Fibroblast of lung (primary cell): ENCODE data around the gene COX10. TPM values are rescaled to one million over a fixed set of nuclear protein-coding genes. Genes with fewer than 3 reads are reported as not detected.
A peak's percentile ranks its signal among the peaks of the same experiment; 100 is the strongest.

ENCODE experiments used
- DNase-seq, 2 donors: peaks; one replicate each; pipeline versions ENCODE4 v3.0.0 to v3.0.0-alpha.2; 2010; ENCODE audit warnings: low read depth in 2 of 2
- H2AFZ ChIP-seq: 2 replicates; pipeline ENCODE4 v1.5.1; 2012; ENCODE audit warnings: low read length, control low read depth, inconsistent platforms
- H3K27ac ChIP-seq: 2 replicates; pipeline ENCODE4 v1.5.1; 2011; ENCODE audit warnings: low read length, control low read depth; ENCODE audit not compliant: insufficient read depth
- H3K27me3 ChIP-seq: 2 replicates; pipeline ENCODE4 v1.5.1; 2011; ENCODE audit warnings: mild to moderate bottlenecking, low read length; ENCODE audit not compliant: control insufficient read depth, insufficient read depth
- H3K36me3 ChIP-seq: 2 replicates; pipeline ENCODE4 v1.5.1; 2011; ENCODE audit warnings: low read length; ENCODE audit not compliant: control insufficient read depth, insufficient read depth
- H3K4me1 ChIP-seq: 2 replicates; pipeline ENCODE4 v1.5.1; 2011; ENCODE audit warnings: low read length; ENCODE audit not compliant: control insufficient read depth, insufficient read depth; ENCODE audit errors: extremely low read depth
- H3K4me2 ChIP-seq: 2 replicates; pipeline ENCODE4 v1.5.1; 2011; ENCODE audit warnings: low read length, control low read depth; ENCODE audit not compliant: insufficient read depth; ENCODE audit errors: extremely low read depth
- H3K4me3 ChIP-seq, 4 experiments: fragments of 200-600 bp in 1 of 4; sonication (generic) in 1 of 4; replicated peaks in 1 of 4; 2 replicates each; pipeline ENCODE4 v1.5.1; 2011 to 2016; ENCODE audit warnings: low read length in 4 of 4, low read depth in 3 of 4, mild to moderate bottlenecking in 3 of 4, control low read depth in 2 of 4, inconsistent platforms in 1 of 4, mixed read lengths in 1 of 4; ENCODE audit not compliant: insufficient read depth in 1 of 4; ENCODE audit errors: control extremely low read depth in 1 of 4
- H3K79me2 ChIP-seq: 2 replicates; pipeline ENCODE4 v1.5.1; 2012; ENCODE audit warnings: mild to moderate bottlenecking, low read length, inconsistent platforms; ENCODE audit not compliant: control insufficient read depth, insufficient read depth
- H3K9ac ChIP-seq: 2 replicates; pipeline ENCODE4 v1.5.1; 2011; ENCODE audit warnings: mild to moderate bottlenecking, low read length, control low read depth; ENCODE audit not compliant: insufficient read depth
- H3K9me3 ChIP-seq: 2 replicates; pipeline ENCODE4 v1.5.1; 2012; ENCODE audit warnings: low read depth, low read length; ENCODE audit not compliant: control insufficient read depth, insufficient read depth
- H4K20me1 ChIP-seq: 2 replicates; pipeline ENCODE4 v1.5.1; 2011; ENCODE audit warnings: low read length; ENCODE audit not compliant: control insufficient read depth, insufficient read depth; ENCODE audit errors: extremely low read depth
- CTCF ChIP-seq, 2 donors: IDR thresholded peaks in 1 of 2; conservative IDR thresholded peaks in 1 of 2; 1 replicate in 1 of 2; 2 replicates in 1 of 2; pipeline ENCODE4 v1.5.1; 2011 to 2012; ENCODE audit warnings: low read length in 2 of 2, control low read depth in 1 of 2, inconsistent platforms in 1 of 2, low read depth in 1 of 2, mild to moderate bottlenecking in 1 of 2
- EZH2 ChIP-seq: IDR thresholded peaks from 2 replicates; pipeline ENCODE4 v1.5.1; 2012; ENCODE audit warnings: low read length, control low read depth, mild to moderate bottlenecking; ENCODE audit errors: missing control alignments
- polyA plus RNA-seq, 2 donors: library from polyadenylated mRNA; depleted of rRNA in 1 of 2; stranded (reverse) in 1 of 2; unstranded in 1 of 2; fragments of >200 nt; gene quantifications; 2 replicates each; pipeline ENCODE4 v1.2.1, GENCODE V29; 2011 to 2012; ENCODE audit warnings: missing spikeins in 1 of 2
- total RNA-seq: library from RNA; depleted of rRNA; stranded (reverse); fragments of >200 nt; gene quantifications from 2 replicates; pipeline ENCODE4 v1.2.1, GENCODE V29; 2014

COX10 gene
- total and polyA plus RNA-seq, 2 donors (not counting 1 experiment from before 2014, with no cell fraction given): 10.6 to 12.5 TPM

- no peak overlapping the region for H2AFZ ChIP-seq
- H3K4me3 ChIP-seq: no peak overlapping the region
- no peak overlapping the region for H3K27ac ChIP-seq
- no peak overlapping the region for H3K9ac ChIP-seq
- H3K27me3 ChIP-seq: no peaks in the 10 kb centered on the region
- no peak for TF ChIP-seq EZH2
- TF ChIP-seq CTCF (conservative IDR thresholded peaks at IDR 0.05 in 1 of 2, IDR thresholded peaks at IDR 0.05 in 1 of 2; ENCODE audit: low read depth in 1 of 2, low read length in 2 of 2): no peak
- no peak for DNase-seq
- no peaks in the 10 kb centered on the region for H3K9me3 ChIP-seq
- no peaks in the 10 kb centered on the region for H3K36me3 ChIP-seq
- no peaks in the 10 kb centered on the region for H3K79me2 ChIP-seq
- H4K20me1 ChIP-seq: no peaks in the 10 kb centered on the region
- peaks cover 2% of the 10 kb centered on the region for H3K4me1 ChIP-seq
- H3K4me2 ChIP-seq: no peak overlapping the region
Measured at GRCh38 chr17:14089179-14089578, 19.9 kb downstream of the COX10 start.

GRCh38 chr17:14091367-14091766 is 22.1 kb downstream of the COX10 start:
- Histone ChIP-seq H2AFZ (no peak overlapping the region), H3K4me3 (no peak overlapping the region), H3K27me3 (no peaks in the 10 kb centered on the region), H3K4me1 (peaks cover 2% of the 10 kb centered on the region), H4K20me1 (no peaks in the 10 kb centered on the region), H3K27ac (no peak overlapping the region), H3K79me2 (no peaks in the 10 kb centered on the region), H3K36me3 (no peaks in the 10 kb centered on the region), H3K9me3 (no peaks in the 10 kb centered on the region), H3K4me2 (no peak overlapping the region), H3K9ac (no peak overlapping the region)
- TF ChIP-seq CTCF (conservative IDR thresholded peaks at IDR 0.05 in 1 of 2, IDR thresholded peaks at IDR 0.05 in 1 of 2; ENCODE audit: low read depth in 1 of 2, low read length in 2 of 2) (no peak), EZH2 (no peak)
- peak; percentile 18 to 61 for DNase-seq

GRCh38 chr17:14092808-14093207 is 23.5 kb downstream of the COX10 start:
- Histone ChIP-seq H3K27ac (no peak overlapping the region), H3K9me3 (no peaks in the 10 kb centered on the region), H3K4me2 (no peak overlapping the region), H3K9ac (no peak overlapping the region), H3K36me3 (no peaks in the 10 kb centered on the region), H3K79me2 (no peaks in the 10 kb centered on the region), H2AFZ (no peak overlapping the region), H4K20me1 (no peaks in the 10 kb centered on the region), H3K27me3 (no peaks in the 10 kb centered on the region), H3K4me3 (no peak overlapping the region), H3K4me1 (peaks cover 2% of the 10 kb centered on the region)
- no peak for TF ChIP-seq EZH2
- no peak for DNase-seq
